Kidney epithelial cell (primary cell): ENCODE measurements around the gene WDR48. TPM values are rescaled to one million over a fixed set of nuclear protein-coding genes. Genes with fewer than 3 reads are reported as not detected.
"Not testable (repeated sequence)": the region's sequence is repeated elsewhere in the genome, so short reads cannot be mapped to it uniquely, and the experiment has no call there.

Source experiments
- DNase-seq: peaks from one replicate; pipeline ENCODE4 v3.0.0-alpha.2; 2010; ENCODE audit warnings: low read depth
- H3K27me3 ChIP-seq: 2 replicates; pipeline ENCODE4 v1.6.0; 2011; ENCODE audit warnings: low read length; ENCODE audit not compliant: control insufficient read depth, insufficient read depth
- H3K36me3 ChIP-seq: 2 replicates; pipeline ENCODE4 v1.5.1; 2011; ENCODE audit warnings: low read length; ENCODE audit not compliant: control insufficient read depth, insufficient read depth
- H3K4me3 ChIP-seq: 2 replicates; pipeline ENCODE4 v1.5.1; 2011; ENCODE audit warnings: low read depth, mild to moderate bottlenecking, control low read depth, low read length
- total RNA-seq: library from RNA; depleted of rRNA; stranded (reverse); fragments of >200 nt; gene quantifications from 2 replicates; pipeline ENCODE4 v1.2.3, GENCODE V29; 2015
- TF ChIP-seq, protein P1 (sequence below): IDR thresholded peaks from 2 replicates; pipeline ENCODE4 v1.5.1; 2011; ENCODE audit warnings: mild to moderate bottlenecking, moderate library complexity, low read length, control low read depth, inconsistent platforms; ENCODE audit not compliant: insufficient read depth, poor library complexity, severe bottlenecking

WDR48 gene
- total RNA-seq, 1 donor from 2014 or later, result 33.2 TPM

DNA sequence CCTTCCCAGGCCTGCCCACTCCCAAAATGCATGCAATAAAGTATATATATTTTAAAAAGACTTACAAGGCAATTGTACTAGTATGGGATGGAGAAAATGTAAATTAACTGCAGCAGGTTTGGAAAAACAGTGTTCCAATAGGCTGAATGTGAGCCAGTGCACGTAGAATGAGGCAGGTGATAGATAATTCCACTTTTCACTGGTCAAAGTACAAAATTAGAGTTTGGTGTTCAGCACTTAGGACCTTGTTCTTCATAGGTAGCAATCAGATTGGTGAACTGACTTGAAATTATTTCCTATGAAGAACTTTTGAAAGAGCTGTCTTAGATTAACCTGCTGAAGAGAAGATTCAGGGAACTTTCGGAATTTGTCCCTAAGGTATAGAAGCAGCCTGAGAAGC, 1.9 kb downstream of the WDR48 start:
- no peak for DNase-seq
- H3K27me3 ChIP-seq, result no peaks in the 10 kb centered on the region
- TF ChIP-seq, protein P1, sequence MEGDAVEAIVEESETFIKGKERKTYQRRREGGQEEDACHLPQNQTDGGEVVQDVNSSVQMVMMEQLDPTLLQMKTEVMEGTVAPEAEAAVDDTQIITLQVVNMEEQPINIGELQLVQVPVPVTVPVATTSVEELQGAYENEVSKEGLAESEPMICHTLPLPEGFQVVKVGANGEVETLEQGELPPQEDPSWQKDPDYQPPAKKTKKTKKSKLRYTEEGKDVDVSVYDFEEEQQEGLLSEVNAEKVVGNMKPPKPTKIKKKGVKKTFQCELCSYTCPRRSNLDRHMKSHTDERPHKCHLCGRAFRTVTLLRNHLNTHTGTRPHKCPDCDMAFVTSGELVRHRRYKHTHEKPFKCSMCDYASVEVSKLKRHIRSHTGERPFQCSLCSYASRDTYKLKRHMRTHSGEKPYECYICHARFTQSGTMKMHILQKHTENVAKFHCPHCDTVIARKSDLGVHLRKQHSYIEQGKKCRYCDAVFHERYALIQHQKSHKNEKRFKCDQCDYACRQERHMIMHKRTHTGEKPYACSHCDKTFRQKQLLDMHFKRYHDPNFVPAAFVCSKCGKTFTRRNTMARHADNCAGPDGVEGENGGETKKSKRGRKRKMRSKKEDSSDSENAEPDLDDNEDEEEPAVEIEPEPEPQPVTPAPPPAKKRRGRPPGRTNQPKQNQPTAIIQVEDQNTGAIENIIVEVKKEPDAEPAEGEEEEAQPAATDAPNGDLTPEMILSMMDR, result no peak
- no peak overlapping the region for H3K4me3 ChIP-seq
- no peaks in the 10 kb centered on the region for H3K36me3 ChIP-seq

DNA sequence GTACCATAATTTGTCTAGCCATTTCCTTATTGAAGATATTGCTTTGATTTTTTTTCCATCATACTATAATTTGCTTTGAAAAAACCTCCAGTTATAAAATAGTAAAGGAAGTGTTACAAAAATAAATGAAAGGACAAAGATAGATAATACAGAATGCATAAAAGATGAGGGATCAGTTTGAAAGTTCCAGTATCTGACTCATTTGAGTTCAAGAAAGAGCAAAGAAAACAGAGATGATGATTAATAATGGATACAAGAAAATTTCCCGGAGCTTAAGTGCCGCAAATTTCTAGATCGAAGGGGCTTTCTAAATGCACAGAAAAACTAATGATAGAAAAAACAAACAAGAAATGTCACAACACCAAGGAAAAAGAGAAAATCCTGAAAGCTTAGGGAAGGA, 4.3 kb downstream of the WDR48 start:
- no peak overlapping the region for H3K4me3 ChIP-seq
- H3K27me3 ChIP-seq, result no peaks in the 10 kb centered on the region
- no peaks in the 10 kb centered on the region for H3K36me3 ChIP-seq
- no peak for DNase-seq
- TF ChIP-seq, protein P1, result no peak

DNA sequence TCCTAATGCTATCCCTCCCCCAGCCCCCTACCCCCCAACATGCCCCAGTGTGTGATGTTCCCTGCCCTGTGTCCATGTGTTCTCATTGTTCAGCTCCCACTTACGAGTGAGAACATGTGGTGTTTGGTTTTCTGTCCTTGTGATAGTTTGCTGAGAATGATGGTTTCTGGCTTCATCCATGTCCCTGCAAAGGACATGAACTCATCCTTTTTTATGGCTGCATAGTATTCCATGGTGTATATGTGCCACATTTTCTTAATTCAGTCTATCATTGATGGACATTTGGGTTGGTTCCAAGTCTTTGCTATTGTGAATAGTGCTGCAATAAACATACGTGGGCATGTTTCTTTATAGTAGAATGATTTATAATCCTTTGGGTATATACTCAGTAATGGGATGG, 9.4 kb downstream of the WDR48 start:
- H3K36me3 ChIP-seq, H3K27me3 ChIP-seq, H3K4me3 ChIP-seq, DNase-seq: not testable (repeated sequence)

DNA sequence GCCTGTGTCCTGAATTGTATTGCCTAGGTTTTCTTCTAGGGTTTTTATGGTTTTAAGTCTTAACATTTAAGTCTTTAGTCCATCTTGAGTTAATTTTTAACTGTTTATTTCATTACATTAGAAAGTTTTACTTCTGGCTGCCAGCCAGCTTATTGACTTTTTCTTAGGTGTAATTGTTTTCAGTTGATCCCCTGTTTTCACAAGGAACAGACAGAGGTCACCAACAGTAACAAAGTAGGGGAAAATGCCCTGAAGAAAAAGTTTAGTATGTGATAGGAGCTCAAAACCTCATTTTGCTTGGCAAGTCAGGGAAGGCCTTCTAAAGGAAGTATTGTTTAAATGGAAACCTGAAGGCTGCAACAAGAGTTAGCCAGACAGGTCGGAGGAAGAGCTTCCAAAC, 10.4 kb downstream of the WDR48 start:
- no peaks in the 10 kb centered on the region for H3K36me3 ChIP-seq
- no peak overlapping the region for H3K4me3 ChIP-seq
- no peak for DNase-seq
- TF ChIP-seq, protein P1, result no peak
- H3K27me3 ChIP-seq, result no peaks in the 10 kb centered on the region

DNA sequence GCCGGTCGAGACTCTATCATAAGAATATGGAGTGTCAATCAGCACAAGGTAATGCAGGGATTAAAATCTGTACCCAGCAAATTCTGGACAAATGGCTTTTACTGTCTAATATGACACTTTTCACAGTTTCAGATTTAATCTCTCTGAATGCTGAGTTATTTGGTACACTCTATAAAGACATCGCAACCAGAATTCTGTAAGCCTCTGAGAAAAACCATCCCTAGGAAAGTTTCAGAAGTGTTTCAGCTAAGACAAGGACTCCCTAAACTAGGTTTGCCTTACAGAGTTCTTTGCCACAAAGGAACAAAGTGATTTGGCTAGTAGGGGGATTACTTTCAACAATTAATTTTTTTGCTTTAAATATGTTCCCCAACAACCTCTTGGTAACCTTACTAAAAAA, 11.3 kb downstream of the WDR48 start:
- Histone ChIP-seq H3K4me3 (no peak overlapping the region), H3K27me3 (no peaks in the 10 kb centered on the region), H3K36me3 (no peaks in the 10 kb centered on the region)
- DNase-seq, result no peak
- TF ChIP-seq, protein P1, result no peak

DNA sequence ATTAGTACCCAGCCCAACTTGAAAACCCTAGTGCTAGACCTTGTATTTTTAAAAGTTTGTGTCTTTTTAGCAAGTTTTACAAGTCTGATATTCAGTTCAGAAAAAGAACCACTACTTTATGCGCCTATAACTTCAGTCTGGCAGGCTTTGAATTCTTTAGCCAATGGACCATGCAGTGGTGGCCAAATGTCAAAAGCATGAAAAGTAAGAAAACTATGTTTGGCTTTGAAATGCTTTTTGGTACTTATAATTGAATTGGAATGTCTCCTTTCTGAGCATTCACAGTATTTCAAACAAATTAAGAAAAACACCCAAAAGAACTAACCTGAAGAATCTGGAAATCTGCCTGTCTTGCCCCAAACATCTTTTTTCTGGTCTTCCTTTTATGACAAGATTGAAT, 12.8 kb downstream of the WDR48 start:
- H3K27me3 ChIP-seq, result no peaks in the 10 kb centered on the region
- peak; percentile 45 for DNase-seq
- no peak overlapping the region for H3K4me3 ChIP-seq
- TF ChIP-seq, protein P1, result no peak
- no peaks in the 10 kb centered on the region for H3K36me3 ChIP-seq
